Measurements from ENCODE around the gene ZSWIM6.

ZSWIM6 gene

DNA sequence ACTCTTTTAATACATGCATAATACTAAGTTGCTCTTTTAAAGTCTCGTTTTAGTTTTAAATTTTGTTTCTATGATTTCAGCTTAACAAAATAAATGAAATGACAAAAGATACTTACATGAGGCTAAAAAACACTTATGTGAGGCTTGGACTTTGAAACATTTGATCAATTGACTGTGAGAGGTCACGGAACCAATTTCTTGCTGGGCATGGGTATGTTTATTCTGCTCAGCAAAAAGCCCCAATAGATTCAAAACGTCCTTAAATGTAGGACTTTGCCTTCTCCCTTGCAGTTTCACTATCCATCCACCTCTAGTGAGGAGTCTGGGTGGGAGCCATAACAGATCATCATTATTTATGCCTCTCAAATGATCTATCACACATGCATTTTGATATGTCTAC lies 191.9 kb downstream of the ZSWIM6 start:
- in situ Hi-C loops (cut with MboI; ENCODE audit: low sequenced_read_pairs): no loop called here

DNA sequence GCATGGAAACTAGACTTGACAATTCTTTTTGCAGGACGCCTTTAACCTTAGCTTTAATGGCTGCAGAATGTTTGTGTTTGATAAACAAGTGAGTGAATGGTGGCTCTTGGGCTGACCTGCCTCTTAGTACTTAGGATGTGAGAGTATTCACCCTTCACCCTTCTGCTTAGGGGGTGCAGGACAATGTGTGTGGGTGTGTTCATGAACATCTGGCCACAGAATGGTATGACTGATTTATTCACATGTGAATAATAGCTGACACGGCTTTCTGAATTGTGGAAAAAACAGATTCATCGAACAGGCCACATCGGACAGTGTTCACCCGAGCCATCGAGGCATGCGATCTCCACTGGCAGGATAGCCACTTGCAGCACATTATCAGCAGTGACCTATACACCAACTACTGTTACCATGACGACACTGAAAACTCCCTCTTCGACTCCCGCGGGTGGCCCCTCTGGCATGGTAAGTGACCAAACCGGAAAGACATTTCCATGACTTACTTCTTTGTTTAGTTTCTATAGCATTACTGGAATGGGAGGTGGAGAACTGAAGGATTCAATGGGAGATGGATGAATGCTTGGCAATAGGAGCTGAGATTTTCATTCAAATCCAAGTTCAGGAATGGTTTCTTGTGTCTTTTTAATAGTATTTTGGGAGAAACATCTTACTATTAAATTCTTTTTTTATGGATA lies 193.6 kb downstream of the ZSWIM6 start:
- in situ Hi-C loops (cut with MboI; ENCODE audit: low sequenced_read_pairs): no loop called here

DNA sequence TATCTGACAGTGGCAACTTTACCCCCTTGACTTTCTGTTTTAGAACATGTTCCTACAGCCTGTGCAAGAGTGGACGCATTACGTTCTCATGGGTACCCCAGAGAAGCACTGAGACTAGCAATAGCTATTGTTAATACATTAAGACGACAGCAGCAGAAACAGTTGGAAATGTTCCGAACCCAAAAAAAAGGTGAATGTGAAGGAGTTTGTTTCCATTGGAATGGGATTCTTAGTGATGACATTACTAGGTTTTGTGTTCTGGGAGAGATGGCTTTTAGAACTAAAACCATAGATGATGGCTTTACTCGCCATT lies 194.1 kb downstream of the ZSWIM6 start:
- in situ Hi-C loops (cut with MboI; ENCODE audit: low sequenced_read_pairs): no loop called here

DNA sequence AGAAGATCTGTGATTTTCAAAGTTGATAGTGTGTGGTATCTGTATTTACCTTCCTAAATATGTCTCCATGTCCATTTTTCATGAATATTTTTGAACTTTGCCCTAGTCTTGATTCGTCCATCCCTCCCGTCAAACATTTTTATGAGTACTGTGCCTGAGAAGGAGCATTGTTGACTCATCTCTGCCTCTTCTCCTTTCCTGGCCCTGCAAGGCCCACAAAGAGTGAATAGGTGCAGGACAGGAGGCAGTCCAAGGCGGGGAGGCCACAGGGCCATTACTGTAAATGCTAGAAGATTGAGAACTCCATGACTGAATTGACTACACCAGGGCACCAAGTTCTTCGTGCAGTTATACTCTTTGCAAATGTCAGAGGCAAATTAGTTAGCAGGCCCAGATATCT lies 200.9 kb downstream of the ZSWIM6 start:
- in situ Hi-C loops (cut with MboI; ENCODE audit: low sequenced_read_pairs): no loop called here

DNA sequence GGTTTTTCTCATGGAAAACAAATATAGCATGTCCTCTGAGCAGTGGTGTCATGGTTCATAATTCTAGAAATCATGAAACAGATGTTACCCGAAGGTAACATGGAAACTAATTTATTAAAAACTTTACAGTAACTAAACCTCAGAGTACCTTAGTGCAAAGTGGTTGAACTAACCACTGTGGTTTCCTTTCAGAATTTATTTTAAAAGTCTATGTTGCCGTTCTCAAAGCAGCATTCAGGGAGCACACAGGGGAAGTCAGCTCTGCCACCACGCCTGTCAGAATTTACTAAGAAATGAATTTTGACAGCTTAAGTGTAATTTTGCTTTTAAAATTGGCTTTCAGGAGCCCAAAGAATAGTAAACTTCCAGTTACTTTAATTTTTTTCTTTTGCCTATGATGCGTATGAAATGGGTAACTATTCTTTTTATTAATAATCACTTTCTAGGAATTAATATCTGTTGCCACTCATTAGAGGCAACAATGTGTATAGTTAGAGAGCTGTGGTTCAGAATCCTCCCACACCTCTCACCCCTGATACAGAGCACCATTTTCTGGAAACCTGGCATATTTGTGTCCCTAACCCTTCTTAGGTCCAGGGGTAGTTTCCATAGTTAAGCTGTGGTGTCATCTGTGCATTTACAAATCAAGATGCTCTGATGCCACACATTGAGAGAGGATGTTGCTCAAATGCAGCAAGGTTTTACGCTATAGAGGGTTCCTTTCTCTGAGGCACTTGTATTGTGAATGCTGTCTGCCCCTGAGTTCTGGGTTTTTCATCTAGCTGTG lies 202.6 kb downstream of the ZSWIM6 start:
- in situ Hi-C loops (cut with MboI; ENCODE audit: low sequenced_read_pairs): no loop called here

- in situ Hi-C loops (cut with MboI; ENCODE audit: low sequenced_read_pairs): no loop called here
Measured at GRCh38 chr5:61535828-61536227, 203.8 kb downstream of the ZSWIM6 start.

DNA sequence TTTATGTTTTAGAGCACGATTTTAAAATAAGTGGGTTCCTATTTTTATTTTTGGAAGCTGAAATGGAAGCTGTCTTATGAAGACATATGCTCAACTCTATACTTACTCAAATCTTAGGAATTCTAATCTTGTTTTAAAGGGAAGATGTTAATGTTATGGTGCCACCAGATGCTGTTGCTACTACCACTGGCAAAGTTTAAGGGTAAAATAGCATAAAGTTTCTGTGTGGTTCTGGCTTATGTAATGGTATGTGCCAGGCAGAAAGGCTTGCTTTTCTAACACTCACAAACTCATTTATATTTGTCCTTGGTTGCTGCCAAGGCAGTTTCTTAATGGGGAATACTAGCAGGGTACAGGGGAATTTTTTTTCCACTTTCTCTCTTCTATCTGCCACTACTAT lies 204.9 kb downstream of the ZSWIM6 start:
- in situ Hi-C loops (cut with MboI; ENCODE audit: low sequenced_read_pairs): no loop called here

DNA sequence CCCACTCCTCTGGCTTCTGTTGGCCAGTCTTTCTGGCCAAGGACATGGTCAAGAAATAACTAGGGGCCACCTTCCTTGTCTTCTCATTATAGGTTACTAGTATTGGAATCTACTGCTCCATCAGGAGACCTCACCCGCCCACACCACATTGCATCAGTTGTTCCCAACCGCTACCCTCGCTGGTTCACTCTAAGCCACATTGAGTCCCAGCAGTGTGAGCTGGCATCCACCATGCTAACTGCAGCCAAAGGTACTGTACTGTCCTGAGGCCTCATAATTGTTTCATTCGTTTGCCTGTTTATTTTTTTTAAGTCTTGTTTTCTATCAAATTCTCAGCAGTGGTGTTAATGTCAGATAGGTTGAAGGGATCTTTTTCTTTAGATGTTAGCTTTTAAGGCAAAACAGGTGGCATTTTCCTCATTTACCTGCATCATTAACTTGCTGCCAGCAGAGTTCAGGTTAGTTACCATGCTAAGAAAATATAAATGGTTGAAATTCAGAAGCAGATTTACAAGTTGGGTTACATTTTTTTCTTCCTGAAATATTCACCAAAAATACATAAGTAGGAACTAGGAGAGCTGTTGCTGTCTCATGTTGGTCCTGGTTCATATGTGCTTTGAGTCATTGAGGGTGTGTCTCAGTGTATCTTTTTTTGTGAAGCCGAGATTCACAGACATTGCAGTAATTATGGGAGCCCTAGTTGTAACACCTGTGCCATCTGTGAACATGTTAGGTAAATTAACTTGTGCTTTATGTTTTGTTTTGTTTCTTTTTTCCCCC lies 206.9 kb downstream of the ZSWIM6 start:
- in situ Hi-C loops (cut with MboI; ENCODE audit: low sequenced_read_pairs): no loop called here

DNA sequence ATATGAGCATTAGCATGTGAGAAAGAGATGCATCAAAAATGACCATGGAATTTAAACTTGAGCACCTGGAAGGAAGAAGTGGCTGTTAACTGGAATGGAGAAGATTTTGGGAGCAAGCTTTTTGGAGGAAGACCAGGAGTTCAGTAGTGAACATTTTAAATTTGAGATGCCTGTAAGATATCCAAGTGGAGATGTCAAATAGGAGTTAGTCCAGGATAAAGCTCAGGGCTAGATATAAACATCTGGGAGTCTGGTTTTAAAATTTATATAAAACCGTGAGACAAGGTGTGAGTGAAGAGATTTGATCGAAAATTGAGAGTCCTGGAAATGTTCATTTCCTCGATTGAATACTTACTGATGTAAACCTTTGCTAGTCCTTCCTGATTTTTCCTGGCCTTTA lies 217.5 kb downstream of the ZSWIM6 start:
- in situ Hi-C loops (cut with MboI; ENCODE audit: low sequenced_read_pairs): no loop called here

DNA sequence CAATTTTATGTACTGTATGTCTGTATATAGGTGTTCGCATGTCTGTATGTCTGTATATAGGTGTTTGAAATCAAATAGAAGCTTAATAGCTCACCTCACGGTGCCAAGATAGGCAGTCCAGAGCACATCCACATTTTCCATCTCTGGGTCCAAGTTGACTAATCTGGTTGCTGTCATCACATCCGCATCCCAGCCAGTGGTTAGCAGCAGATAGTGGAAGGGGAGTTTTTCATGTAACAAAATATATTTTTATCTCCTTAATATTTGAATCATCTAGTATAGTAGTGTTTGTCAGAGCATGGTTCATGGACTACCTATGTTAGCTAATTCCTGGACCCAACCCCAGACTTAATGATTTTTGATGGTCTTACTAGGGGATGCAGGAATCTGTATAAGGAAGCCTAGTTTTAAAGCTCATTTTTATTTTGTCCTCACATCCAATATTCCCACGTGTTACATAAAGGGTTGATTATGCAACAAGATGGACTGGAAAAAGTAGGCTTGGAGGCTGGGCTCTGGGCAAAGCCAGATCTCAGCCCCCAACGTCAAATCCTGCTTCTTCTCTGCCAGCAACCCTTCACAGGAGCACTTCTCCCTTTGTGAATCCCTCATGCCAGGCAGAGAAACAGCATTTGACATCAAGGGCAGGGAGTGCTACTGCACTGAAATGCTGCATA lies 219.7 kb downstream of the ZSWIM6 start:
- in situ Hi-C loops (cut with MboI; ENCODE audit: low sequenced_read_pairs): no loop called here

DNA sequence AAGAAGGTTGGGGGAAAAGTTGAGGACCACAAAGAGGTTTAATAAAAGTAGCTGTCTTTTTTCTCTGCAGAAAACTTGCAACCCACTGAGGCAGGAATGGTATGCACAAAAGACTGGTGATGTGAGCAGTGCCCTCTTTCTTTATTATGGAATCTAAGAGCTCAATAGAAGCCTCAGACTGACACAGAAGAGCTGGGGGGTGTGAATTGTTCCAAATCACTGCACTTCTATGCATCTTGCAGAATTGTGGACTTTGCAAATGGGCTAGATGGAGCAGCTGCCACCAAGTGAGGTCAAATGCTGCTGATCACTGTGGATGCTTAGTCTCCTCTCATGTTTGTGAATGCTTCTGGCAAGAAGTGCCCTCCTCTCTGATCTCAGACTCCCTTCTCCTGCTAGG lies 227.1 kb downstream of the ZSWIM6 start:
- in situ Hi-C loops (cut with MboI; ENCODE audit: low sequenced_read_pairs): no loop called here

DNA sequence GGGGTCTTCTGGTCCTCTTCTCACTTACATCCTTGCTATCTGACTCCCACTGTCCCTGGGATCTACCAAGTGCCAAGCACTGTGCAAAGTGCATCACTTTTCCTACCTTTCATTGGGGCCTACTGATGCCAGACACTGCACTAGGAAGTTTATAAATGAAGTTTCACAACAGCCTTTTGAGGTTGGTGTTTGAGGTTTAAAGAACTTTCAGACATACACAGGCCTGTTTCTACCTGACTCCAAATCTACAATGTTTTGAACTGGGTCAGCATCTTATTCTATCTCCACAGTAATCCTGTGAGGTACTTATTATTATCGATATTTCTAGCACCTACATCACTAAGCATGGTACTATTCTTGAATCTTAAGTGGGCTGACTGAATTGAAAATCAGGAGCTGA lies 227.7 kb downstream of the ZSWIM6 start:
- in situ Hi-C loops (cut with MboI; ENCODE audit: low sequenced_read_pairs): no loop called here

- in situ Hi-C loops (cut with MboI; ENCODE audit: low sequenced_read_pairs): no loop called here
Measured at GRCh38 chr5:61563401-61563800, 231.3 kb downstream of the ZSWIM6 start.

GRCh38 chr5:61567337-61567736 lies 235.3 kb downstream of the ZSWIM6 start:
- in situ Hi-C loops (cut with MboI; ENCODE audit: low sequenced_read_pairs): no loop called here

- in situ Hi-C loops (cut with MboI; ENCODE audit: low sequenced_read_pairs): no loop called here
Measured at GRCh38 chr5:61569353-61569752, 237.3 kb downstream of the ZSWIM6 start.

DNA sequence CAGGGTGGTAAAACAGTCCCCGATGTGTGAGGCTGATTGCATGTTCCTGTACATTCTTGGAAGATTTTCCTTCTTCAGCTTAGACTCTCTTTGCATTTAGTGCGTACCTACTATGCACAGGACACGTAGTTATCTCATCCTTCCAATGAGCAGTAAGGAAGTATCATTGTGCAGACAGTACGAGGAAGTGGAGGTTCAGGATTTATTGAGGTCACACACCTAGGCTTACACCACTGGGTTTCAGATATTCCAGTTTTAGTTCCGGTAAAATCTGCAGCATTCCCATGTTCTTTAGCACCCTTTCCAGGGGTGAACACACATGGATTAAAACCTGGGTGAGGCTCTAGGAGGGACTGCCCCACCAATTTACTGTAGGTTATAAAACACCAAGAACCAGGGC lies 238.7 kb downstream of the ZSWIM6 start:
- in situ Hi-C loops (cut with MboI; ENCODE audit: low sequenced_read_pairs): no loop called here

- in situ Hi-C loops (cut with MboI; ENCODE audit: low sequenced_read_pairs): no loop called here
Measured at GRCh38 chr5:61572959-61573358, 240.9 kb downstream of the ZSWIM6 start.

DNA sequence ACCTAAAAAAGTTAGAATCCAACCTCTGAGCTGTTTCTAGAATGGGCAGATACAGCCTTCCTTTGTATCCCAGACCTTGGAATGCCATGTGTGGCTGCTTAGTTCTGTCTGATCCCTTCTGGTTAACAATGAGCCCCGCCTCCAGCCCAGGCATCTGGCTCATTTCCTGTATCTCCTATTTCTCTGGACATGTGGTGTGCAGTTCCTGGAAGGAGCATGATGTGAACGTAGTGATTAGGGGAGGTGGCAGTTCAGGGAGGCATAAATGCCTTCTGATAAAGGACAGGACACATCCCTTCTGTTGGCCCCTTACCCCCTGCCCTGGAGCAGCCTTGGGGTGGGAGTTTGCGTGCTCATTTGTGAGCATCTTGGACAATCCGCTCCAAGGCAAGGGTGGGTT lies 243.0 kb downstream of the ZSWIM6 start:
- in situ Hi-C loops (cut with MboI; ENCODE audit: low sequenced_read_pairs): no loop called here

- in situ Hi-C loops (cut with MboI; ENCODE audit: low sequenced_read_pairs): no loop called here
Measured at GRCh38 chr5:61575581-61575980, 243.5 kb downstream of the ZSWIM6 start.

DNA sequence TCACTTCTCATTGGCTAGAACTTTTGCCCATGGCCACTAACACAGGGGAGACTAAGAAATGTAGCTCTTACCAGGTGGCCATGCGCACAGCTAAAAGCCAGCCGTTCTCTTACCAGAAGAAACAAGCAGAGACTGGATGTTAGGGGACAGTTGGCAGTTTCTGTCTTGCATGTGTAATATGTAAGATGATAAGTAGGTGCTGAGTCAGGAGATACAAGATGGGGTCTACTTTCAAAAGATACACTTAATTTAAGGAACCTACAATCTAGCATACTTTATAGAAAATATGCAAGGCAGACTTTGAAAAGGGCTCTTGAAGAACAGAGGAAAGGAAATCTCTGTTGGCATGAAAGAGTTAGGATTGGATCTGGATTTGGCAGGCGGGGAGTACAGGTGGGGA lies 244.5 kb downstream of the ZSWIM6 start:
- in situ Hi-C loops (cut with MboI; ENCODE audit: low sequenced_read_pairs): no loop called here

DNA sequence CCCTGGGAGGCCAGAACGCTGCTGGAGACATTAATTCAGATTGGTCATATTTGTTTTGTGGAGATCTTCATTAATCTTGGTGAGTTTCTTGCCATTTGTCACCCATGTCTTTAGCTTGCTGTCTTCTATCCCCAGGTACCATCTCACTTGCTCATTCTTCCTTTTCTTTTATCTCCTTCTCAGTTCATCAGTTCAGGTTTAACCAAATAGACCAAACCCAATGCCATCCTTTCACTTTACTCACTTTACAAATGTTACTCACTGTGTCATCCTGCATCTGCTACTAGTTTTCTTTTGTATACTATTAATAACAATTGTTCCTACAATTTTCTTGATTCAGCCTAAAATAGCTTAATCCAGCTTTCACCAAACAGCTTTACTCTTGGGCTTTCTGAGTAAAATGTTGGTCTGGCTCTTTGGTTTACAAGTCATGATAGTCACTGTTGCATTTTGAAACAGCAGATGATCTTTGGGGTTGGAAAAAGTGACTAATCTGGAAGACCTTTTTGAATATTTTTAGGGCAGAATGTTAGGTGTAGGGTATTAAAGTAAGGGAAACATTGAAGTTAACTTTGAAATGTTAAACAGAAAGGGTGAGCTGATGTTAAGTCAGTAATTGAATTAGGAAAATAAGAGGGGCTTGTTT lies 246.9 kb downstream of the ZSWIM6 start:
- in situ Hi-C loops (cut with MboI; ENCODE audit: low sequenced_read_pairs): no loop called here
